HepG2 (cell line): ENCODE results near the gene SSNA1. TPM values are rescaled to one million over a fixed set of nuclear protein-coding genes. Genes with fewer than 3 reads are reported as not detected.
A peak's percentile ranks its signal among the peaks of the same experiment; 100 is the strongest.

Source experiments
- FLYWCH1 ChIP-seq: sonication (generic); formaldehyde crosslinking; IDR thresholded peaks from 2 replicates; pipeline ENCODE4 v1.8.1; 2023; ENCODE audit warnings: mild to moderate bottlenecking, missing genetic modification reagents
- GABPB1 ChIP-seq: IDR thresholded peaks from 2 replicates; pipeline ENCODE4 v1.6.1; 2016; ENCODE audit warnings: mild to moderate bottlenecking, missing genetic modification reagents, moderate library complexity, missing compliant biosample characterization
- HIVEP1 ChIP-seq: sonication (generic); formaldehyde crosslinking; IDR thresholded peaks from 2 replicates; pipeline ENCODE4 v1.4.0; 2020; ENCODE audit warnings: mild to moderate bottlenecking, missing genetic modification reagents
- MEF2D ChIP-seq: sonication (generic); formaldehyde crosslinking; IDR thresholded peaks from 2 replicates; pipeline ENCODE4 v1.5.1; 2020; ENCODE audit warnings: mild to moderate bottlenecking, missing genetic modification reagents
- NFYB ChIP-seq: sonication (generic); formaldehyde crosslinking; IDR thresholded peaks from 2 replicates; pipeline ENCODE4 v1.4.0; 2020; ENCODE audit warnings: missing genetic modification reagents
- NR2F6 ChIP-seq, 2 experiments: IDR thresholded peaks; 2 replicates each; pipeline ENCODE4 v1.6.1; 2016; ENCODE audit warnings: antibody characterized with exemption in 1 of 2, mild to moderate bottlenecking in 1 of 2
- POLR2AphosphoS5 ChIP-seq: IDR thresholded peaks from 2 replicates; pipeline ENCODE4 v1.6.1; 2012; ENCODE audit warnings: low read depth, low read length
- ZFP1 ChIP-seq: IDR thresholded peaks from 2 replicates; pipeline ENCODE4 v1.6.1; 2016
- ZFP62 ChIP-seq: sonication (generic); formaldehyde crosslinking; IDR thresholded peaks from 2 replicates; pipeline ENCODE4 v1.4.0; 2020; ENCODE audit warnings: missing genetic modification reagents
- ZFY ChIP-seq: sonication (generic); formaldehyde crosslinking; IDR thresholded peaks from 2 replicates; pipeline ENCODE4 v1.4.0; 2020; ENCODE audit warnings: missing genetic modification reagents
- ZKSCAN5 ChIP-seq: sonication (generic); formaldehyde crosslinking; IDR thresholded peaks from 2 replicates; pipeline ENCODE4 v1.5.1; 2020; ENCODE audit warnings: mild to moderate bottlenecking, missing genetic modification reagents
- ZNF263 ChIP-seq: sonication (generic); formaldehyde crosslinking; IDR thresholded peaks from 2 replicates; pipeline ENCODE4 v1.4.0; 2020; ENCODE audit warnings: missing genetic modification reagents
- ZNF350 ChIP-seq: sonication (generic); formaldehyde crosslinking; IDR thresholded peaks from 2 replicates; pipeline ENCODE4 v1.4.0; 2020; ENCODE audit warnings: mild to moderate bottlenecking, low read depth, missing genetic modification reagents, borderline replicate concordance
- ZNF468 ChIP-seq: sonication (generic); formaldehyde crosslinking; IDR thresholded peaks from 2 replicates; pipeline ENCODE4 v1.8.0; 2022; ENCODE audit warnings: mild to moderate bottlenecking, moderate library complexity, missing genetic modification reagents
- ZNF558 ChIP-seq: sonication (generic); formaldehyde crosslinking; IDR thresholded peaks from 2 replicates; pipeline ENCODE4 v1.9.0; 2022; ENCODE audit warnings: mild to moderate bottlenecking, missing genetic modification reagents, borderline replicate concordance
- ZNF607 ChIP-seq: sonication (generic); formaldehyde crosslinking; IDR thresholded peaks from 2 replicates; pipeline ENCODE4 v1.5.1; 2020; ENCODE audit warnings: missing genetic modification reagents, mild to moderate bottlenecking, borderline replicate concordance
- ZNF781 ChIP-seq: sonication (generic); formaldehyde crosslinking; IDR thresholded peaks from 2 replicates; pipeline ENCODE4 v1.5.1; 2020; ENCODE audit warnings: borderline replicate concordance, mild to moderate bottlenecking, missing genetic modification reagents; ENCODE audit errors: not compliant biosample characterization
- polyA plus RNA-seq, 8 experiments: library from polyadenylated mRNA; depleted of rRNA in 3 of 8; stranded (reverse) in 7 of 8; unstranded in 1 of 8; fragments of >200 nt; fragmentation: Illumina TruSeq in 4 of 8; extraction: Trizol in 4 of 8; gene quantifications; 2 replicates each; pipeline versions ENCODE4 v1.2.1 to v1.2.3, GENCODE V29; 2011 to 2016; ENCODE audit warnings: low read depth in 4 of 8, missing spikeins in 1 of 8, mixed read lengths in 1 of 8; ENCODE audit not compliant: insufficient read depth in 1 of 8
- total RNA-seq, 5 experiments: library from RNA; depleted of rRNA; stranded (reverse); fragments of >200 nt; fragmentation: Illumina TruSeq; extraction: Trizol; gene quantifications; 2 replicates each; pipeline ENCODE4 v1.2.3, GENCODE V29; 2016; ENCODE audit warnings: low read depth in 1 of 5
- TF ChIP-seq, protein P1 (sequence below): sonication (generic); formaldehyde crosslinking; conservative IDR thresholded peaks from 2 replicates; pipeline ENCODE4 v1.4.0; 2020; ENCODE audit warnings: missing genetic modification reagents
- TF ChIP-seq, protein P2 (sequence below): sonication (generic); formaldehyde crosslinking; IDR thresholded peaks from 2 replicates; pipeline ENCODE4 v1.5.0; 2020; ENCODE audit warnings: missing genetic modification reagents, mild to moderate bottlenecking, borderline replicate concordance
- TF ChIP-seq, protein P3 (sequence below): sonication (generic); formaldehyde crosslinking; IDR thresholded peaks from 2 replicates; pipeline ENCODE4 v1.4.0; 2020; ENCODE audit warnings: missing genetic modification reagents, borderline replicate concordance
- TF ChIP-seq, protein P4 (sequence below): sonication (generic); formaldehyde crosslinking; IDR thresholded peaks from 2 replicates; pipeline ENCODE4 v1.9.0; 2022; ENCODE audit warnings: missing genetic modification reagents, mild to moderate bottlenecking, borderline replicate concordance
- TF ChIP-seq, protein P5 (sequence below): sonication (generic); formaldehyde crosslinking; IDR thresholded peaks from 2 replicates; pipeline ENCODE4 v1.8.0; 2022; ENCODE audit warnings: mild to moderate bottlenecking, missing genetic modification reagents, moderate library complexity

Gene SSNA1
- total and polyA plus RNA-seq, 2 of the 13 experiments (the other 11 are each of a cell fraction or from before 2014, with no cell fraction given) = 35.9 to 49.4 TPM

DNA sequence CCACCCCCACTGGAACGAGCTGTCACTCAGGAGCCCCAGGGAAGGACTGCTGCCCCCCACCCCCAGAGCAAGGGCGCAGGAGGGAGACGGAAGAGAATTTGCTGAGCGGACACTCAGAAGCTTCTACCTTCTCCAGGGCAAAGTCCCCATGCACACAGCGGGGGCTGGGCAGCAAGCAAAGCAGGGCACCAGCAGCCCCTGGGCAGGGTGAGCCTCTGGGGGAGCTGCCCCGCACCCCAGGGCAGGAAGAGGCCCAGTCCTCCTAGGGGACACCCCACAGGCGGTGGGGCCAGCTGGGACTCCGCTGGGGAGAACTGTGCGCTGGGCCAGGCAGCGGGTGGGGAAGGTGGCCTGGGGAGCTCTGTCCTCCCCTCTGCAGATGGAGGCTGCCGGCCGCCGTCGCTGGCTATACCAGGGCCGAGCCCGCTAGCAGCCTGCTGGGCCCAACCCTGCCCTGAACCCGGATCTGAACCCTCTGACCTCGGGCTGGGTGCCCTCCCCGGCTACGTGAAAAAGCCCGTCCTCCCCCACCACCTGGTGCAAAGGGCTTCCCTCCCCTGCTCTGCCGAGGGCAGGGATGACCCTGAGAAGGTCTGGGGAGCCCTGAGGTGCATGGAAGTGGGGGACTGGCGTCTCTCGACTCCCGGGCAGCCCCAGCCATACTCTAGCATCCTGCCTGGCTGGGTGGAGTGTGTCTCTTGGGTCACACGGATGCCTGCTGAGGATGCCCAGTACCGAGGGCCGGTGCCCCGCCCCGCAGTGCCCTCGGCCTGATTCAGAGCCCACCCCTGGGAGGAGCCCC lies 41.6 kb downstream of the SSNA1 start (continued):
- TF ChIP-seq ZNF558 (CRISPR knock-in tag) (0 out of 2 replicates have a peak, but pooled peaks have one; percentile 43), ZNF468 (CRISPR knock-in tag) (no peak), MEF2D (peak; percentile 33; the same call in 1 of the 2 replicates), ZKSCAN5 (CRISPR knock-in tag) (no peak), POLR2AphosphoS5 (peak; percentile 25; the same call in 1 of the 2 replicates), GABPB1 (CRISPR knock-in tag) (peak; percentile 95), ZNF781 (CRISPR knock-in tag) (peak; percentile 60), HIVEP1 (peak; percentile 86; the same call in 1 of the 2 replicates), ZFY (CRISPR knock-in tag) (peak; percentile 68), NFYB (CRISPR knock-in tag) (no peak), ZFP1 (no peak), NR2F6 (IDR thresholded peaks at IDR 0.05) (peak; percentile 68), NR2F6 (CRISPR knock-in tag; IDR thresholded peaks at IDR 0.05) (peak; percentile 72), ZFP62 (no peak), ZNF350 (peak; percentile 88), ZNF263 (peak; percentile 43; the same call in 1 of the 2 replicates), FLYWCH1 (no peak), ZNF607 (CRISPR knock-in tag) (0 out of 2 replicates have a peak, but pooled peaks have one; percentile 60)
- TF ChIP-seq, protein P1, sequence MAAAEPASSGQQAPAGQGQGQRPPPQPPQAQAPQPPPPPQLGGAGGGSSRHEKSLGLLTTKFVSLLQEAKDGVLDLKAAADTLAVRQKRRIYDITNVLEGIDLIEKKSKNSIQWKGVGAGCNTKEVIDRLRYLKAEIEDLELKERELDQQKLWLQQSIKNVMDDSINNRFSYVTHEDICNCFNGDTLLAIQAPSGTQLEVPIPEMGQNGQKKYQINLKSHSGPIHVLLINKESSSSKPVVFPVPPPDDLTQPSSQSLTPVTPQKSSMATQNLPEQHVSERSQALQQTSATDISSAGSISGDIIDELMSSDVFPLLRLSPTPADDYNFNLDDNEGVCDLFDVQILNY (CRISPR knock-in tag) = no peak
- TF ChIP-seq, protein P2, sequence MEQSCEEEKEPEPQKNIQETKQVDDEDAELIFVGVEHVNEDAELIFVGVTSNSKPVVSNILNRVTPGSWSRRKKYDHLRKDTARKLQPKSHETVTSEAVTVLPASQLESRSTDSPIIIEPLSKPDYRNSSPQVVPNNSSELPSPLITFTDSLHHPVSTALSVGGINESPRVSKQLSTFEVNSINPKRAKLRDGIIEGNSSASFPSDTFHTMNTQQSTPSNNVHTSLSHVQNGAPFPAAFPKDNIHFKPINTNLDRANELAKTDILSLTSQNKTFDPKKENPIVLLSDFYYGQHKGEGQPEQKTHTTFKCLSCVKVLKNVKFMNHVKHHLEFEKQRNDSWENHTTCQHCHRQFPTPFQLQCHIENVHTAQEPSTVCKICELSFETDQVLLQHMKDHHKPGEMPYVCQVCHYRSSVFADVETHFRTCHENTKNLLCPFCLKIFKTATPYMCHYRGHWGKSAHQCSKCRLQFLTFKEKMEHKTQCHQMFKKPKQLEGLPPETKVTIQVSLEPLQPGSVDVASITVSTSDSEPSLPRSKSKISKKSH (CRISPR knock-in tag) = peak; percentile 46; the same call in 1 of the 2 replicates
- TF ChIP-seq, protein P3, sequence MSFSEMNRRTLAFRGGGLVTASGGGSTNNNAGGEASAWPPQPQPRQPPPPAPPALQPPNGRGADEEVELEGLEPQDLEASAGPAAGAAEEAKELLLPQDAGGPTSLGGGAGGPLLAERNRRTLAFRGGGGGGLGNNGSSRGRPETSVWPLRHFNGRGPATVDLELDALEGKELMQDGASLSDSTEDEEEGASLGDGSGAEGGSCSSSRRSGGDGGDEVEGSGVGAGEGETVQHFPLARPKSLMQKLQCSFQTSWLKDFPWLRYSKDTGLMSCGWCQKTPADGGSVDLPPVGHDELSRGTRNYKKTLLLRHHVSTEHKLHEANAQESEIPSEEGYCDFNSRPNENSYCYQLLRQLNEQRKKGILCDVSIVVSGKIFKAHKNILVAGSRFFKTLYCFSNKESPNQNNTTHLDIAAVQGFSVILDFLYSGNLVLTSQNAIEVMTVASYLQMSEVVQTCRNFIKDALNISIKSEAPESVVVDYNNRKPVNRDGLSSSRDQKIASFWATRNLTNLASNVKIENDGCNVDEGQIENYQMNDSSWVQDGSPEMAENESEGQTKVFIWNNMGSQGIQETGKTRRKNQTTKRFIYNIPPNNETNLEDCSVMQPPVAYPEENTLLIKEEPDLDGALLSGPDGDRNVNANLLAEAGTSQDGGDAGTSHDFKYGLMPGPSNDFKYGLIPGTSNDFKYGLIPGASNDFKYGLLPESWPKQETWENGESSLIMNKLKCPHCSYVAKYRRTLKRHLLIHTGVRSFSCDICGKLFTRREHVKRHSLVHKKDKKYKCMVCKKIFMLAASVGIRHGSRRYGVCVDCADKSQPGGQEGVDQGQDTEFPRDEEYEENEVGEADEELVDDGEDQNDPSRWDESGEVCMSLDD (CRISPR knock-in tag) = peak; percentile 87
- TF ChIP-seq, protein P4, sequence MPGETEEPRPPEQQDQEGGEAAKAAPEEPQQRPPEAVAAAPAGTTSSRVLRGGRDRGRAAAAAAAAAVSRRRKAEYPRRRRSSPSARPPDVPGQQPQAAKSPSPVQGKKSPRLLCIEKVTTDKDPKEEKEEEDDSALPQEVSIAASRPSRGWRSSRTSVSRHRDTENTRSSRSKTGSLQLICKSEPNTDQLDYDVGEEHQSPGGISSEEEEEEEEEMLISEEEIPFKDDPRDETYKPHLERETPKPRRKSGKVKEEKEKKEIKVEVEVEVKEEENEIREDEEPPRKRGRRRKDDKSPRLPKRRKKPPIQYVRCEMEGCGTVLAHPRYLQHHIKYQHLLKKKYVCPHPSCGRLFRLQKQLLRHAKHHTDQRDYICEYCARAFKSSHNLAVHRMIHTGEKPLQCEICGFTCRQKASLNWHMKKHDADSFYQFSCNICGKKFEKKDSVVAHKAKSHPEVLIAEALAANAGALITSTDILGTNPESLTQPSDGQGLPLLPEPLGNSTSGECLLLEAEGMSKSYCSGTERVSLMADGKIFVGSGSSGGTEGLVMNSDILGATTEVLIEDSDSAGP (CRISPR knock-in tag) = peak; percentile 46; the same call in 1 of the 2 replicates
- TF ChIP-seq, protein P5, sequence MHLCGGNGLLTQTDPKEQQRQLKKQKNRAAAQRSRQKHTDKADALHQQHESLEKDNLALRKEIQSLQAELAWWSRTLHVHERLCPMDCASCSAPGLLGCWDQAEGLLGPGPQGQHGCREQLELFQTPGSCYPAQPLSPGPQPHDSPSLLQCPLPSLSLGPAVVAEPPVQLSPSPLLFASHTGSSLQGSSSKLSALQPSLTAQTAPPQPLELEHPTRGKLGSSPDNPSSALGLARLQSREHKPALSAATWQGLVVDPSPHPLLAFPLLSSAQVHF (CRISPR knock-in tag) = no peak
